HG03558 (cell line): ENCODE results near the gene IQCH.
"Not testable (repeated sequence)": the region's sequence is repeated elsewhere in the genome, so short reads cannot be mapped to it uniquely, and the experiment has no call there.

ENCODE experiments used
- ATAC-seq: cut with Tn5 transposase; IDR thresholded peaks from one replicate; pipeline ENCODE4 v1.9.1; 2021; ENCODE audit warnings: moderate number of reproducible peaks; ENCODE audit not compliant: unreplicated experiment; ENCODE audit errors: extremely low read depth

IQCH gene

GRCh38 chr15:67343206-67343605, 88.6 kb downstream of the IQCH start:
- ATAC-seq, result no peak

GRCh38 chr15:67349634-67350033, 95.0 kb downstream of the IQCH start:
- no peak for ATAC-seq

GRCh38 chr15:67350042-67350441, 95.5 kb downstream of the IQCH start:
- no peak for ATAC-seq

- no peak for ATAC-seq
These were observed 103.8 kb downstream of the IQCH start for GRCh38 chr15:67358391-67358790.

- no peak for ATAC-seq
These were observed 104.2 kb downstream of the IQCH start for GRCh38 chr15:67358812-67359211.

GRCh38 chr15:67359431-67360079, 105.0 kb downstream of the IQCH start:
- ATAC-seq, result no peak

GRCh38 chr15:67361100-67361499, 106.5 kb downstream of the IQCH start:
- ATAC-seq, result no peak

- not testable (repeated sequence) for ATAC-seq
These were observed 109.1 kb downstream of the IQCH start for GRCh38 chr15:67363712-67364111.

GRCh38 chr15:67365994-67366393, 111.4 kb downstream of the IQCH start:
- no peak for ATAC-seq

GRCh38 chr15:67366904-67367303, 112.3 kb downstream of the IQCH start:
- ATAC-seq, result no peak

- no peak for ATAC-seq
These were observed 114.9 kb downstream of the IQCH start for GRCh38 chr15:67369359-67369998.

GRCh38 chr15:67370206-67370954, 115.8 kb downstream of the IQCH start:
- no peak for ATAC-seq

- no peak for ATAC-seq
These were observed 118.0 kb downstream of the IQCH start for GRCh38 chr15:67372543-67372942.

GRCh38 chr15:67372986-67373675, 118.5 kb downstream of the IQCH start:
- no peak for ATAC-seq

- no peak for ATAC-seq
These were observed 119.4 kb downstream of the IQCH start for GRCh38 chr15:67373971-67374370.

- no peak for ATAC-seq
These were observed 124.9 kb downstream of the IQCH start for GRCh38 chr15:67379530-67379929.

GRCh38 chr15:67380921-67381320, 126.3 kb downstream of the IQCH start:
- ATAC-seq, result no peak

GRCh38 chr15:67381416-67382045, 126.9 kb downstream of the IQCH start:
- ATAC-seq, result no peak

- no peak for ATAC-seq
These were observed 128.1 kb downstream of the IQCH start for GRCh38 chr15:67382723-67383122.

GRCh38 chr15:67383899-67384298, 129.3 kb downstream of the IQCH start:
- no peak for ATAC-seq
